ENCODE measurements around the gene ABR. TPM values are rescaled to one million over a fixed set of nuclear protein-coding genes. Genes with fewer than 3 reads are reported as not detected.
"Not testable (repeated sequence)": the region's sequence is repeated elsewhere in the genome, so short reads cannot be mapped to it uniquely, and the experiment has no call there.

The ABR gene
- total RNA-seq, 1 donor from 2014 or later = 13.4 TPM

- ATAC-seq (peak; percentile 84), DNase-seq (ENCODE audit: low spot score) (peak; percentile 79)
Observed at GRCh38 chr17:1122533-1123392, 57.0 kb downstream of the ABR start.

- not testable (repeated sequence) for DNase-seq (ENCODE audit: low spot score); ATAC-seq
Observed at GRCh38 chr17:1121442-1121817, 58.4 kb downstream of the ABR start.

DNA sequence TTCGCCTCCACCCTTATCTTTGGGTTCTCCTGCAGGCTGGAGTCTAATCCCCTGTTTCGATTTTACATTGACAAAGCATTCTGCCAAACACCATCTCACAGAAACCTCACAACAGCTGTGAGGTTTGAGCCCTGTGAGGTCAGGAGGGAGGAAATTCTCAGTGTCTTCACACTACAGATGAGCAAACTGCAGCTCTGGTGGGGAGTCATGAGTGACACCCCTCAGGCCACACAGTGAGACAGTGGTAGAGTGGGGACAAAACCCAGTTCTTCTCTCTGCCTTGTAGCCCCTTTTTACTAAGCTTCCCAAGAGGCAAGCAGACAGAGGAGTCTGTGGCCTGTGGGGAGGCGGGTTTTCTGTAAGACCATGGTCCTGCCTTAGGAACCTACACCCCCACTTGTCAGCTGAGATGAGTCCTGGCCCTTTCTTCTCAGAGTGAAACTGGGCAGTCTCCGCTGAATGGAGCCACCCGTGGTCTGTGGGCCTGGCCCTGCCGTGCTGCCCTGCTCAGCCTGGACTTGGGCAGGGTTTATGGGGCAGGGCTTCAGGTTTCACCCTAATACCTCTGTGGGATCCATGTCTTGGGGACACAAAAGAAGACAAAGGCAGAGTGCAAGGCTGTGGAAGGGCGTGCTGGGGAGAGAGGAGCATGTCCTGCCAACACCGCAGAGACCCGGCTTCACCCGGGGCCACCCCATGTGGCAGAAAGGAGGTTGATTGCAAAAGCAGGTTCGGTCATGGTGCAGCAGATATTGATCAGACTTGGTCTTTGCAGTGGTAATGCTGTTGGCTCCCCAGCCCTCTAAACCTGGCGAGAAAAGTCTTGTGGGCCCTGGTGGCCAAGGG, 59.0 kb downstream of the ABR start:
- DNase-seq (ENCODE audit: low spot score) (peak; percentile 73), ATAC-seq (peak; percentile 81)

GRCh38 chr17:1119924-1120323, 59.9 kb downstream of the ABR start:
- ATAC-seq = no peak
- no peak for DNase-seq (ENCODE audit: low spot score)

DNA sequence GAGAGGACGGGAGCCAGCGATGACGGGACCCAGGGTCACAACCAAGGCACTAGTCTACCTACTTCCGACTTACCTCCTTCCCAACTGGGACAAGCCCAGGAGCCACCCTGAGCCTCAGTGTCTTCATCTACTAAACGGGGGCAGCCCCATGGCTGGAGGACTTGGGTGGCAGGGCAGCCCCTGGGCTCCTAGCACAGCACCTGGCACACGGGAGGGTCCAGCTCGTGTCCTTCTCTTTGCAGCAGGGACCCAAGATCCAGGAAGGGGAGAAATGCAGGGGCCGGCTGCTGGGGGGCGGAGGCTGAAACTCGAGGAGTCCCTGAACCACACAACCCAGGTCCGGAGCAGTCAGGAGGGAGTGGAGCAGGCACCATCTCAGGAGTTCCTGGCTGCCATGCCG, 63.2 kb downstream of the ABR start:
- ATAC-seq = no peak
- no peak for DNase-seq (ENCODE audit: low spot score)

DNA sequence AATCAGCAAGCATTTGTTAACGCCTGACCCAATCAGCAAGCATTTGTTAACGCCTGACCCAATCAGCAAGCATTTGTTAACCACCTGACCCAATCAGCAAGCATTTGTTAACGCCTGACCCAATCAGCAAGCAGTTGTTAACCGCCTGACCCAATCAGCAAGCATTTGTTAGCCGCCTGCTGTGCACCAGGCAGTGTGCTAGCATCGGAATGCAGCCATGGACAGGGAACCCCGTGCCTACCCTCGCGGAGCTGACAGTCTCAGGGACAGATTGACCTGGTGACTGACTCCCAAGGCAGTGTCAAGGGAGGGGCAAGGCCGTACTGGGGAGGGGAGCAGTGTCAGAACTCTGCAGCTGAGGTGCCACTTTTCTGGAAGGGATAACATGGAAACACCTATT, 66.9 kb downstream of the ABR start:
- ATAC-seq = no peak
- DNase-seq (ENCODE audit: low spot score) = no peak

DNA sequence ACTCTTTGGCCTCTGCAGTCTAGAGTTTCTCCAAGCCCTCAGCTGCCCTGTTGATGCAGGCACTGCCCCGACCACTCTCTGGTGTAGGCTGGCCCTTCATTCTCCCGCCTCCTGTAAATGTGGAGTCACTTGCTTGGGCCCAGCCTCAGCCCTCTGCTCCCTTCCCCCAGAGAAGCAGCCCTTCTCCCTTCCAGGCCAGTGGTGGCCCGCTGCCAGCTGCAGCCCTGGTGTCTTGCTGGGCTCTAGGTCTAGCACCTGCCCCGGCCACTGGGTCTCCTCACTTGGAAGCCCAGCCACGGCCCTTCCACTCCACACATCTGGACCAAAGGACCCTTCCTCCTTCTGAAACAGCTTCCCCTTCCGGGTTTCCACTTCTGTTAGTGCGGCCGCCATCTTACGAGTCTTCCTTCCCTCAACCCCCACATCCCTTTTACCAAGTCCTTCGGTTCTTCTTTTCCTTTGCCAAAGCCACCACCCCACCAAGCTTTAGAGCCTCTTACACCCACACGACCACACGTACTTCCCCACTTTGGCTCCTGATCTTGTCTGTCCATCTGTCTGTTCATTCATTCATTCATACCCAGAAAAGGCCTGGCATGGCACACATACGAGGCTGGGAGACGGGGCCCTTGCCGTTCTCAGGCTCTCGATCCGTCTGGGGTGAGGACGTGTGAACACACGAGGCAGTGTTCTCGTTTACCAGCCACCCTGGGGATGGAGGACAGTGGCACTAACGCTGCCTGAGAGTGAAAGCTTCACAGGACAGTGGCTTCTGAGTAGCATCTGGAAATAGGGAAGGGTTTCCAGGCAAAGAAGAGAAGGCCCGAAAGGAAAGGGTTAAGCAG, 68.0 kb downstream of the ABR start:
- ATAC-seq = no peak
- no peak for DNase-seq (ENCODE audit: low spot score)

GRCh38 chr17:1110862-1111598, 68.8 kb downstream of the ABR start:
- no peak for ATAC-seq
- DNase-seq (ENCODE audit: low spot score) = no peak

- ATAC-seq = no peak
- DNase-seq (ENCODE audit: low spot score) = no peak
Observed at GRCh38 chr17:1110541-1110861, 69.3 kb downstream of the ABR start.

GRCh38 chr17:1109606-1110540, 69.9 kb downstream of the ABR start:
- ATAC-seq (peak; percentile 43), DNase-seq (ENCODE audit: low spot score) (no peak)

DNA sequence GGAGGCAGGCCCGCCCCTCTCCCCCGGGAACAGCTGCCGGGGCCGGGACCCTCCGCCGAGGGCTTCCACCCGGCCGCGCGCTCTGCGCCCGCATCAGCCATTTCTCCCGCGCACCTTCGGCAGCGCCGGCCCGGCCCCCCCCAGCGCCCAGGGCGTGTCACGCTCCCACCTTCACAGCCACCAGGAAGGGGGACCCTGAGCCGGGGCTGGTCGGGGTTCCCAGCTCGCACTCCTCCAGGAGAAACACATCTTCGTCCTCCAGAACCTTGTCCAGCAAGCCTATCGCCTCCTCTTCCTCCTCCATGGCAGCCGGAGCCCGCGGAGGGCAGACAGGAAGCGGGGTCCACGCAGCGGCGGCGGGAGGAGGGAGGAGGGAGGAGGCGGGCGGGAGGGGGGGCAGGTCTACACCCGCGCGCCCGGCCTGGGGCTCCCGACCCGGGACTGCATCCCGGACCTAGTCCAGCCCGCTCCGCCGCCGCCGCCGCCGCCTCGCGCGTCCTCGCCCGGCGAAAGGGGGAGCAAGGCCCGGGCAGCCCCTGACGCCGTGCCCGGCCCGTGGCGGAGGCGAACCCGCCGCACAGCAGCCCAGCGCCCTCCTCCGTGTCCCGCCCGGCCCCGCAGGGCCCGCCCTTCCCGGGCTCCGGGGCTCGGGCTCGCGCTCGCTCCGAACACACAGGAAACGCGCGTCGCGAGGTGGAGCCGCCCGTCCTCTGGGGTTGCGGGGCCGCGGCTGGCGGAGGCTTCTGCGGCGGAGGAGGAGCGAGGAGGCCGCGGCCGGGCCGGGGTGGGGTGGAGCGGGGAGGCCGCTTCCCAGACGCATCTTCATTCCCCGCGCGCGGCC, 70.8 kb downstream of the ABR start:
- DNase-seq (ENCODE audit: low spot score) (no peak), ATAC-seq (peak; percentile 69)

- ATAC-seq = peak; percentile 19
Observed at GRCh38 chr17:1108478-1108764, 71.4 kb downstream of the ABR start.

DNA sequence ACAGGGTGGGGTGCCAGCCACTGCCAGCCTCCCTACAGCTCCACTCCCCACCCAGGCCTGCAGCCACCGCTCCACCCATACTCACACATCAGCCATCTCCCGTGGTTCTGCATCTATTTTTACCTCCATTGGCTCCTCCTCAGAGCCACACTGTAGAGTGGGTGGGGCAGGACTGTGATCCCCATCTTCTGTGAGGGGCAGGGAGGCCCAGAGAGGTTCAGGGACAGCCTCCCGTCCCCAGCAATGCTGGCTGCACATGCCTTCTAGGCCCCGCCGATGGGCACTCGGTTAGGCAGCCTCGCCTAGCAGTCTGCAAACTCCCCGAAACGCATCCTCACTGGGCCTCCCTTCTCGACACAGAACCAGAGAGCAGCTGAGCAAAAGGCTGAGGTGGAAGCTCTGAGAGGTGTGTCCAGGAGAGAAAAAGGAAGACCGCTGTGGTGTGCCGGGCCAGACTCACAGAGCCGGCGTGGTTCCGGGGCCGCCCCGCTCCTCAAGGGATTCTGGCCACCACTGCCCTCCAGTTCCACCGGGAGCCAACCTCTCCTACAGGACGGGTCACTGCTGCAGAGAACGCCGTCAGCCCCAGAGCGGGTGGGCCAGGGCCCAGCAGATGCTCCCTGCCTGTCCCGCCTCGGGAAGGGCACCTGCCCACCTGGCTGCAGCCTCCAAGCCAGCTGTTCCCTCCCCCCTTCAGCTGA, 71.9 kb downstream of the ABR start:
- ATAC-seq = no peak
- DNase-seq (ENCODE audit: low spot score) = no peak

More at GRCh38 chr17:1108478-1108764, 71.4 kb downstream of the ABR start:
- DNase-seq (ENCODE audit: low spot score) = no peak

DNA sequence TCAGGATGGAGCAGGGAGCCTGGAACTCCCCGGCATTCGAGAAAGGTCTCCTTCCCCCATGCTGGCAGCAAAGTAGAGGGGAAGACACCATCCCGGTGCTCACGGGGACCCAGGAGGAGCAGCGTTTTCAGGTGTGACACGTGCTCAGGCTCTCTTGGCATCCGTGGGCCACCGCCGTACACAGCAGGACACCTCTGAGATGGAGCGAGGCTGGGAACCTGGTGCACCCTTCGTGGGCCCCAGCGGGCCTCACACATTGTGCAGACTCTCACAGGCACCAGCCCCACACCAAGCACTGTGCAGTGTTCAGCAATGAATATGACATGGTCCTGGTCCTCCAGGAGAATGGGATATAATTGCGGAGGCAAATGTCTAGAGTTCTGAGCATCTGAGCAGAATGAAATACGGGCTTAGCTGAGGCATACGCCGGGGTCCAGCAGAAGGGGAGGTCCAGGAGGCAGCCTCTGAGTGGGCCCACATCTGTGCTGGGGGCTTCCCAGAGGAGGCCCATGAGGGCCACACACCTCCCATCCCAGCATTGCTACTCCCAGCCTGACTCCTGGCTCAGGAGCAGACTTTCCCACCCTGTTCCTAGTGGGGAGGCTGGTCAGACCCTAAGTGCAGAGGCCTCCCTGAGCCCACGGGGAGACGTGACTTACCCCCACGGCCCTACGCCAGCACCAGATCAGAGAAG, 72.6 kb downstream of the ABR start:
- no peak for DNase-seq (ENCODE audit: low spot score)
- no peak for ATAC-seq

DNA sequence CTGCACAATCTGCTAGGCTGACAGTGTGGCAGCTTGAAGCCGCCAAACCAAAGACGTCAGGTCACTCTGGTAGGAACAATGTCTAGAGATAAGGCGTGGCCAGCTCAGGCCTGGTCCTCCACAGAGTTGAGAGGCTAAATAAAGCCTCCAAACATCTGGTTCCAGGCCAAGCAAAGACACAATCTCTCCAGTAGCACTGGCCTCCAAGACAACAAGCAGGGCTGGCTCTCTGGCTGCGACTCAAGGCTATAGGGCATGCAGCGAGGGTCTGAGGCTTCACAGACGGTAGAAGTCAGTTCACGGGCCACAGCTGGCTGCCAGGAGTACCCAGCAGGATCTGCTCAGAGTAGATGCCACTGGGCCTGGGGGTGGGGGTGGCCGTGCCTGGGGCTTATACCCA, 75.6 kb downstream of the ABR start:
- no peak for DNase-seq (ENCODE audit: low spot score)
- no peak for ATAC-seq

DNA sequence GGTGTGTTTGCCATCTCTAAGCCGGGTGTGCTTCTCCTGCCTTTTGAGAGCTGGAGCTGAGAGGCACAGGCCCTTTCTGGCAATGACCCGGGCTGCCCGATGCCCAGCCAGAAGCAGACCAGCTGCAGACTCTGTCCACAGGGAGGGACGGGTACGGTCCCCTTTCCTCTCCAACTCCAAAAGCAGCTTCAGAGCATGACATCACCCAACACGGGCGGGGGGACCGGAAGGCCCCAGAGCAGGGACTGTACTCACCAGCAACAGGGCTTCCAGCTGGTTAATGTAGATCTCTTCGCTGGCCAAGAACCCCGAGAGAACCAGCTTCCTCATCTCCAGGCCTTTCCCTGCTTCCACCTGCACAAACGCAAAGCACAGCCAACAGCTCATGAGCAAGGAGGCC, 79.4 kb downstream of the ABR start:
- ATAC-seq = no peak
- DNase-seq (ENCODE audit: low spot score) = no peak

DNA sequence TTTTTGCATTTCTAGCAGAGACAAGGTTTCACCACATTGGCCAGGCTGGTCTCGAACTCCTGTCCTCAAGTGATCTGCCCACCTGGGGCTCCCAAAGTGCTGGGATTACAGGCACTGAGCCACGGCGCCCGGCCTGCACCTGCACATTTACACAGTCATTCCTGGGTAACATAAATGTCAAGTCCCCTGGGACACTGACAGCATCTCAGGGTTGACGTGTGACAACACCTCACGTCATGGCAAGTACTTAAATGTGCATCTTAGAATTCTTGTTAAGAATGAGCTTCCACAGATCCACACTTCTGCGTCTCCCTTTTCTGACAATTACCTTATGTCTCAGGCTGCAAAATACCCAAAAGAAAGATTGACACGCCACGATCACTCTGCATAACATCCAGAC, 80.5 kb downstream of the ABR start:
- no peak for DNase-seq (ENCODE audit: low spot score)

More for the DNA sequence above, 80.5 kb downstream of the ABR start:
- ATAC-seq = no peak
